MG63 (cell line): ENCODE data around the gene DNAJC1. TPM values are rescaled to one million over a fixed set of nuclear protein-coding genes. Genes with fewer than 3 reads are reported as not detected.

Source experiments
- DNase-seq: peaks from one replicate; pipeline ENCODE4 v3.0.0-alpha.2; 2020
- H3K27me3 ChIP-seq: fragments of 250-450 bp; sonication (Bioruptor Pico); 2 replicates; pipeline ENCODE4 v1.5.1; 2020; ENCODE audit warnings: mild to moderate bottlenecking, moderate library complexity
- H3K36me3 ChIP-seq: fragments of 250-450 bp; sonication (Bioruptor Pico); 2 replicates; pipeline ENCODE4 v1.5.1; 2020; ENCODE audit warnings: mild to moderate bottlenecking, moderate library complexity
- H3K4me3 ChIP-seq: fragments of 250-450 bp; sonication (Bioruptor Pico); 2 replicates; pipeline ENCODE4 v1.5.1; 2020; ENCODE audit warnings: mild to moderate bottlenecking, moderate library complexity
- H3K9me3 ChIP-seq: fragments of 250-450 bp; sonication (Bioruptor Pico); 2 replicates; pipeline ENCODE4 v1.5.1; 2020; ENCODE audit warnings: mild to moderate bottlenecking, moderate library complexity
- total RNA-seq: library from RNA; depleted of rRNA; stranded (reverse); fragments of >200 nt; shearing (Covaris generic); gene quantifications from 2 replicates; pipeline ENCODE4 v1.2.3, GENCODE V29; 2014; ENCODE audit warnings: low replicate concordance

DNAJC1 gene
- total RNA-seq, 1 experiment from 2014 or later, result 19.2 TPM

DNA sequence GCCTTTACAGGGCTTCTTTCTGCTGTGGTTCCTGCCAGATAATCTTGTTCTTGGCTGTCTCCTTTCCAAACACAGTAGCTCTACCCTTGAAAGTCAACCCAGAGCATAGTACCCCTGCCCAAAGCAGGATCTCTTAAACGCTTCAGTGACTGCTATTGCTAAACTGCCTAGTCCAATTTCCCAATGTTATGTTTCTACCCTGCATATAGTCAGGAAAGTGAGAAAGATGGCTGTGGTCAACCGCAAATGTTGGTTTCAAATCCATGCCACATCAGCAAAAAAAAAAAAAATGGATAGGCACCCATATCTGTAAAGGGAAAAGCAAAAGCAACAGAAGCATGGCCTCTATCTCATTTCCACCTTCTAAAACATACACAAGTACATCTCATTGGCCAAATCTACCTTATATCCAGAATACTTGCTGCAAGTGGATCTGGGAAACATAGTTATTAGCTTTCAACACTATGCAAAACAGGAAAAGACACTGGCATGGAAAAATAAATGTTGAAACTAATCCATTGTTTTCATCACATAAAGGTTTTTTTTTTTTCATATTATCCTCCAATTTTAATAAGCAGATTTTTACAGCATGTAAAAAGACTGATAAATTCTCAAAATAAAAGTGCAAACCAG, 59.8 kb downstream of the DNAJC1 start:
- no peak for DNase-seq
- no peaks in the 10 kb centered on the region for H3K36me3 ChIP-seq

GRCh38 chr10:21935439-21936023, 68.0 kb downstream of the DNAJC1 start:
- DNase-seq, result no peak
- Histone ChIP-seq H3K27me3 (no peaks in the 10 kb centered on the region), H3K36me3 (no peaks in the 10 kb centered on the region), H3K4me3 (no peak overlapping the region), H3K9me3 (peaks cover 19% of the 10 kb centered on the region)

More for the DNA sequence above, 59.8 kb downstream of the DNAJC1 start:
- Histone ChIP-seq H3K27me3 (no peaks in the 10 kb centered on the region), H3K4me3 (no peak overlapping the region), H3K9me3 (no peaks in the 10 kb centered on the region)

DNA sequence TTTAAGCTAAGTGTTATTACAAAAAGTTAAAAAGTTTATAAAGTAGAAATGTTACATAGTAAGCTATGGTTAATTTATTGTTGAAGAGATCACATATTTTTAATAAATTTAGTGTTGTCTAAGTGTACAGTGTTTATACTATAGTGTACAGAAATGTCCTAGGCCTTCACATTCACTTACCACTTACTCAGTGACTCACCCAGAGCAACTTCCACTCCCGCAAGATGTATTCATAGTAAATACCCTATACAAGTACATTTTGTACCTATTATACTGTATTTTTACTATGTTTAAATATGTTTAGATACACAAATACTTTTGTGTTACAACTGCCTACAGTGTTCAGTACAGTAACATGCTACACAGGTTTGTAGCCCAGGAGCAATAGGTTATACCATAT, 69.2 kb downstream of the DNAJC1 start:
- no peak overlapping the region for H3K4me3 ChIP-seq
- no peak for DNase-seq
- H3K36me3 ChIP-seq, result no peaks in the 10 kb centered on the region
- H3K9me3 ChIP-seq, result peaks cover 19% of the 10 kb centered on the region
- no peaks in the 10 kb centered on the region for H3K27me3 ChIP-seq

DNA sequence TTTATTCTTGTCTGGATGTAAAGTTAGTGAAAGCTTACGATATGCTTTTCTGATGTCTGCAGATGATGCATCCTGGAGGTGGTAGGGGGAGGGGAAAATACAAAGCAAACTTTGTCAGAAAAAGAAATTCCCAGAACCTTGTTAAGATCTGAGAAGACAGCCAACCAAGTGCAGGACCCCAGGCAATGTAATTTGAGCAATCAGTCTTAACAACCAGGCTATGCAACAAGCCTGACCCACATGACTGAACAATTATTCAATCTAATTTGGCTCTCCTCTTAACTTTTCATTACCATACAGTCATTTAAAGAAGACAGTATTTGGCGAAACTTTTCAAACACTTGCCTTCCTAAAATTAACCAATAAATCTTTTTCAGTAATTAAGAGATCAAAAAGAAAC, 74.5 kb downstream of the DNAJC1 start:
- Histone ChIP-seq H3K36me3 (no peaks in the 10 kb centered on the region), H3K9me3 (no peaks in the 10 kb centered on the region), H3K27me3 (no peaks in the 10 kb centered on the region), H3K4me3 (no peak overlapping the region)
- no peak for DNase-seq

GRCh38 chr10:21927631-21928353, 75.7 kb downstream of the DNAJC1 start:
- Histone ChIP-seq H3K27me3 (no peaks in the 10 kb centered on the region), H3K36me3 (no peaks in the 10 kb centered on the region), H3K9me3 (no peaks in the 10 kb centered on the region), H3K4me3 (no peak overlapping the region)
- DNase-seq, result no peak

GRCh38 chr10:21926949-21927348, 76.6 kb downstream of the DNAJC1 start:
- no peaks in the 10 kb centered on the region for H3K9me3 ChIP-seq
- H3K36me3 ChIP-seq, result no peaks in the 10 kb centered on the region
- H3K27me3 ChIP-seq, result no peaks in the 10 kb centered on the region
- no peak overlapping the region for H3K4me3 ChIP-seq
- peak; percentile 38 for DNase-seq

DNA sequence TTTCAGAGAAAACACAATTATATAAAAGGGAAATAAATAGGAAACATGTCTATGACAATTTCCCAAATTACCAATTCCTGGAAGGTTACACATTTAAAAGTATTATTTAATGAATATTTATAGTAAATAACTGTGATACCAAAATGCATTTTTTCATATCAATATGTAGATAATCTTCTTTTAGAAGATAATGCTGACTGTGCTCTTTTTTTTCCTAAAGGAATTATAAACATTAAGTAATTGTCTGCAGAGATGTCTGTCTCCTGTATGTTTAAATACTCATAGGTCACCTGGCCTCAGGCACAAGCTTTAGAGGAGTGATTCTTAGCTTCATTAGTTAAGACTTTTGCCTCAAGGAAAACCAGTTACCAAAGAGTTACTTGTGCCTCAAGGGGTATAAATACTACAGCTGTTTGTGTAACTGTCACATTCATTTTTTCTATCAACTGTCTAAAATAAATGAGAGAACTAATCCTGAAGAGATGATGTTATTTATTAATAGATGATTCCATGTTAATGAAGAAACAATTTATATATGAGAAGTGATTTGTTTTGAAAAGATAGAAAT, 77.1 kb downstream of the DNAJC1 start:
- H3K36me3 ChIP-seq, result no peaks in the 10 kb centered on the region
- no peak overlapping the region for H3K4me3 ChIP-seq
- no peak for DNase-seq
- no peaks in the 10 kb centered on the region for H3K27me3 ChIP-seq
- H3K9me3 ChIP-seq, result no peaks in the 10 kb centered on the region

DNA sequence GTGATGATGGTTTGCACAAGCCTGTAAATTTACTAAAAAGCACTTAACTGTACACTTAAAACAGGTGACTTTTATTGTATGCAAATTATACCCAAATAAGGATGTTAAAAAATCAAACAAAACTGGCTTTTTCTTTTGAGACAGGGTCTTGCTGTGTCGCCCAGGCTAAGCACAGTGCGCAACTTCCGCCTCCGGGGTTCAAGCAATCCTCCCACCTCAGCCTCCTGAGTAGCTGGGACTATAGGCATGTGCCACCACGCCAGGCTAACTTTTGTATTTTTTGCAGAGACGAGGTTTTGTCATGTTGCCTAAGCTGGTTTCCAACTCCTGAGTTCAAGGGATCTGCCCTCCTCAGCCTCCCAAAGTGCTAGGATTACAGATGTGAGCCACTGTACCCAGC, 77.7 kb downstream of the DNAJC1 start:
- no peaks in the 10 kb centered on the region for H3K36me3 ChIP-seq
- no peak overlapping the region for H3K4me3 ChIP-seq
- DNase-seq, result no peak
- no peaks in the 10 kb centered on the region for H3K9me3 ChIP-seq
- H3K27me3 ChIP-seq, result no peaks in the 10 kb centered on the region

GRCh38 chr10:21924511-21924910, 79.0 kb downstream of the DNAJC1 start:
- no peak for DNase-seq
- no peaks in the 10 kb centered on the region for H3K9me3 ChIP-seq
- no peaks in the 10 kb centered on the region for H3K36me3 ChIP-seq
- no peak overlapping the region for H3K4me3 ChIP-seq
- no peaks in the 10 kb centered on the region for H3K27me3 ChIP-seq

- H3K36me3 ChIP-seq, result no peaks in the 10 kb centered on the region
- no peak for DNase-seq
Observed at GRCh38 chr10:21920633-21921032, 82.9 kb downstream of the DNAJC1 start.

GRCh38 chr10:21919906-21920305, 83.6 kb downstream of the DNAJC1 start:
- Histone ChIP-seq H3K36me3 (no peaks in the 10 kb centered on the region), H3K9me3 (no peaks in the 10 kb centered on the region), H3K27me3 (no peaks in the 10 kb centered on the region), H3K4me3 (no peak overlapping the region)
- DNase-seq, result no peak

More at GRCh38 chr10:21920633-21921032, 82.9 kb downstream of the DNAJC1 start:
- H3K27me3 ChIP-seq, result no peaks in the 10 kb centered on the region
- H3K4me3 ChIP-seq, result no peak overlapping the region
- H3K9me3 ChIP-seq, result no peaks in the 10 kb centered on the region

GRCh38 chr10:21919117-21919516, 84.4 kb downstream of the DNAJC1 start:
- H3K9me3 ChIP-seq, result no peaks in the 10 kb centered on the region
- no peaks in the 10 kb centered on the region for H3K27me3 ChIP-seq
- H3K4me3 ChIP-seq, result no peak overlapping the region
- H3K36me3 ChIP-seq, result no peaks in the 10 kb centered on the region
- DNase-seq, result no peak

DNA sequence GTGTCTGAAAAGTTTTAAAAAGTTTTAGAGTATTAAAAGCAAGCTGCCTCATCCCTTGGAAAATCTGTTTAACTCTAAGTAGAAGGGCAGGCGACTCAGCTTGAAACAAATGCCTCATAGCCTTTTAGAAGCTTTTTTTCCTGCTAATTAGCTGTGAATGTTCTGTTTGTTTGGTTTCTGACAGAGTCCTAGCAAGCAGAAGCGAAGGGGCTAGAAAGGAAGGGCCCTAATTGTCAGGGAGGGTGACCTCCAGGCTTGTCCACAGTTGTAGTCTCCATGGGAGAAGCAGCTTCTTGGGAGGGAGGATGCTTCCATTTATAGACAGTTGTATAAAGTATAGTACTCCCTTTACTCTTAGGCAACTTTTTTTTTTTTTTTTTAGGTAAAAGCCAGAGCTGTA, 90.9 kb downstream of the DNAJC1 start:
- no peak overlapping the region for H3K4me3 ChIP-seq
- no peaks in the 10 kb centered on the region for H3K9me3 ChIP-seq
- no peaks in the 10 kb centered on the region for H3K36me3 ChIP-seq
- DNase-seq, result no peak
- no peaks in the 10 kb centered on the region for H3K27me3 ChIP-seq

DNA sequence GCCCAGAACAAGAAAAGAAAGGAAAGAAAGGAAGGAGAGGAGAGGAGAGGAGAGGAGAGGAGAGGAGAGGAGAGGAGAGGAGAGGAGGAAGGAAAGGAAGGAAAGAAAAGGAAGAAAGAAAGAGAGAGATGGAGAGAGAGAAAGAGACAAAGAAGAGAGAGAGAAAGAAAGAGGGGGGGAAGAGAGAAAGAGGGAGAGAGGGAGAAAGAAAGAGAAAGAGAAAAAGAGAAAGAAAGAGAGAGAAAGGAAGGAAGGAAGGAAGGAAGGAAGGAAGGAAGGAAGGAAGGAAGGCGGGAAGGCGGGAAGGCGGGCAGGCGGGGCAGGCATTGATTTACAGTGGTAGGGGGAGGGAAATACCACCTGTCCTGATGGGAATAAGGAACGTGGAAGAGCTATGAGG, 92.7 kb downstream of the DNAJC1 start:
- Histone ChIP-seq H3K27me3 (no peaks in the 10 kb centered on the region), H3K36me3 (no peaks in the 10 kb centered on the region), H3K9me3 (no peaks in the 10 kb centered on the region), H3K4me3 (no peak overlapping the region)
- no peak for DNase-seq

- DNase-seq, result no peak
- H3K27me3 ChIP-seq, result no peaks in the 10 kb centered on the region
- H3K36me3 ChIP-seq, result peaks cover 2% of the 10 kb centered on the region; the same call in 1 of the 2 replicates
- H3K9me3 ChIP-seq, result no peaks in the 10 kb centered on the region
- no peak overlapping the region for H3K4me3 ChIP-seq
Observed at GRCh38 chr10:21907436-21907835, 96.1 kb downstream of the DNAJC1 start.

DNA sequence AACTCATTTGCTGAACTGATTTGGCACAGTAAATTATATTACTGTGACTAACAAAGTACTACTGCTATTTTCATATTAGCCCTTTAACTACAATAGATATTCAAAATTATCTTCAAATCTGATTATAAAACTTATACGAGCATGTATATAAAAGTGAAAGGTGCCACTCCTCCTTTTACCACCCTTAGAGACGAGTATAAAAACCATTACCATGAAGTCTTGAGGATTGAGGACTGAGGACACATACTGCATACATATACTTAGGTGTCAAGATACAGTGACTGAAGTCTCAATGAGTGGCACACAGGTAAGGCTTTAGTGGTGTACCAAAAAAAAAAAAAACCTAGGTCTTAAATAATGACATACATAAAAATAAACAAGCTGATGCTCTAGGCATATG, 98.6 kb downstream of the DNAJC1 start:
- no peaks in the 10 kb centered on the region for H3K9me3 ChIP-seq
- no peak overlapping the region for H3K4me3 ChIP-seq
- no peak for DNase-seq
- no peaks in the 10 kb centered on the region for H3K27me3 ChIP-seq
- peaks cover 2% of the 10 kb centered on the region; the same call in 1 of the 2 replicates for H3K36me3 ChIP-seq

DNA sequence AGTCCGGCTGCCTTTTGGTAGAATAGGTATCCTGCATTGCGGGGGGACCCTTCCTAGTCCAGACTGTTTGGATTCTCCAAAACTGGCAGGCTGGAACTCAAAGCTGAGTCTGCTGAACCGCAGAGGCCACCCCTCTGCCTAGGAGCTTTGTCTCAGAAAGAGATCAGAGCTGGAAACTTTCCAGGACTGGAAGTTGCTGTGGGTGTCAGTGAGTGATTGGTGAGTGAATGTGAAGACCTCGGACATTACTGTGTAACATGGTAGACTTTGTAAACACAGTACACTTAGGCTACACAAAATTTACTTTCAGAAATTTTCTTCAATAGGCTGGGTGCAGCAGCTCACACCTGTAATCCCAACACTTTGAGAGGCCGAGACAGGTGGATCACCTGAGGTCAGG, 103.8 kb downstream of the DNAJC1 start:
- Histone ChIP-seq H3K9me3 (no peaks in the 10 kb centered on the region), H3K27me3 (no peaks in the 10 kb centered on the region), H3K36me3 (peaks cover 2% of the 10 kb centered on the region; the same call in 1 of the 2 replicates), H3K4me3 (no peak overlapping the region)
- DNase-seq, result no peak
